NCI-H2227 treated with DMSO at 0.1 percent for 48 hours (cell line): ENCODE measurements around the gene FOXD2.
"Not testable (repeated sequence)": the region's sequence is repeated elsewhere in the genome, so short reads cannot be mapped to it uniquely, and the experiment has no call there.

Experiments used
- DNase-seq: peaks from one replicate; lab custom pipeline; 2025; lab: John Stamatoyannopoulos, UW

The FOXD2 gene

DNA sequence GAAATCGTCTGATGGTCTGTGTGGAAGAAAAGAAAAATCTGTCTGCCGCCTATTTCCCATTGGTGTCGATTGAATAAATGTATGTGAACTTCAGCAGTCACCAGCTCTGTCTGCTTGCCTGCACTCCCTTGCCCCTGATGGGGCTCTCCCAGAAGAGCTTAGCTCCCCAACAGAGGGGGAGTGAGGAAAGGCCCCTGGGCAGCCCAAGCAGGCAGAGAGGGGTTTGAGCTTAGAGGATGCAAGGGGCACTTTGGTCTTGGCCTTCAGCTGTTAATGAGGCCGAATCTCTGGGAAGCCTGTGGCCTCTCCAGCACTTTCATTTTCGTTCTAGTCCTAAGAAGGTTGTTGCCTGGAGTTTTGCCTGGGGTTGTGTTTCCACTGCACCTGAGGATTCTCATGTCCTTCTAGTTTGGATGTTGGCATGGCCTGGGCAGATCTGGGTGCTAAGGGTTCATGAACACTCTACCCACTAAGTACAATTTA is 2.8 kb downstream of the FOXD2 start:
- DNase-seq, result no peak

- no peak for DNase-seq
These were observed 3.7 kb downstream of the FOXD2 start for GRCh38 chr1:47441450-47442106.

- no peak for DNase-seq
These were observed 4.4 kb downstream of the FOXD2 start for GRCh38 chr1:47442202-47442601.

DNA sequence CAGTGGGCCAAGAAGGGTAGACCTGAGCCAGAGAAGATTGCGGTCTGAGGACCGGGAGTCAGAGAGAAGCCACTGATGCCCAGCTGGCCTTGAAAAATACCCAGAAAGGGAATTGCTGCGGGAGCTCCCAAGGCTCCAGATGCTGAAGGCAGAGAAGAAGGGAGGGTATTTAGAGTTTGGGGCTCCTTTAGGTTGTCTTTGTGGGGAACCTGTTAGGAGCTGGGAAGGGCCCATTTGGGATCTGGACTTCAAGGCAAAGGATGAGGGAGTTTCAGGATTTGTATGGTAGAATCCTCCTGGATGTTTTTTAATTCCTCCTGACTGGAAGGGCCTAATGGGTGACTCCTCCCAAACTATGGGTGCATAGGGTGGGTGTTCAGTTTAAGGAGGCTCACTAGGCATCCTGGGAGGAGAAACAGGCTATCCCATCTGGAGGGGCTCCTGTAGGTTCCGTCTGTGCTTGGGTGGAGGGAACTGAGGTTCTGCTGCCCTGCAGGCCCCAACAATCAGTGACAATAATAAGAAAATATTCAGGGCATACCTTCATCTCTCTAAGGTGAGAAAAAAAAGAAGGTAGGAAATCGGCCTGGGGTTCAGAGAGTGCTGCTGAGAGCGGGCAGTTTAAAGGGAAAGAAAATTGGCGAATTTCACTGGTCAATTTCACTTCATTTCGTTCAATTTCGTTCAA is 5.1 kb downstream of the FOXD2 start:
- no peak for DNase-seq

DNA sequence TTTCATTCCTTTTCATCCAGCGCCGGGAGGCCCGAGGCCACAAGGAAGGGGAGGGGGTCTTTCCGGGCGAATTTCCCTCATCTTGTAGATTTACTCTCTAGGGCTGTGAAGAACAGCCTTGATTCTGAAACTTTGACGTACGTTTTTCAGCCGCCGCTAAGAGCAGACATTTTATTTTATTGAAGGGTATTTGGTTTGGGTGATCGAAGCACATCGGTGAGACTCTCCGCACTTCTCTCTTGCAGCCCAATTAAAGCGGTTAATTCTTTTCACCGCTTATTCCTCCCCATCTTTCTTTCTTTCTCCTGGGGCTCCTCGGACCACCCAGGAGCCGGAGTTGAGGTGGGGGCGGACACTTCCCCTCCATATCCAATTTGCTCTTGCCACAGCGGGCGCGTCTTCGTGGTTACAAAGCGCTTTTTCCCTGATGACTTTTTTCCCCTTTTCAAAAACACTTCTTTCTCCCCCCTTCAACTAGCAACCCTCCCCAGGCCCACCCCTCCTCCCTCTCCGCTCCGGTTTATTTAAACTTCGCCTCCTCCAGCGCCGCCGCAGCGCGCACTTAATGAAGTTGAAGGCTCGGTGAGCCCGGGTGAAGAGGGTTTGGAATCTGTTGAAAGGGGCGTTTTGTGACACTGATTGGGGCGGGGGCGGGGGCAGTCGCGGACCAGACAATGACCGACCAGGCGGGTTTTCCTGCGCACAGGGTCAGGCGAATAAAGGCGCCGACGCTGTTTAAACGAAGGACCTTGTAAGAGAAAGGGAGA is 5.9 kb downstream of the FOXD2 start:
- no peak for DNase-seq

DNA sequence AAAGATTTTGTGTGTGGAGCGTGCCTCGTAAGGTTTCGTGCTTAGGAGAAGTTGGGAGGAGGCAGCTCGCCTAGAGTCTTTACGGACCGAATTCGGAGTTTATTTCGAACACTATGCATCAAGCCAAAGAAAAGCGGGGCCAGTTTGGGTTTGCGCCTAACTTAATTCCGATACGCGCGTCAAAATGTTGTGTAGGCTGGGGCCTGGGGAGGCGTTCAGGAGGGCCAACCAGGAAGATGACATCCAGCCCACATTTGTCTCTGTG is 6.4 kb downstream of the FOXD2 start:
- DNase-seq, result no peak

GRCh38 chr1:47444562-47445465 is 7.0 kb downstream of the FOXD2 start:
- DNase-seq, result peak; percentile 42

- no peak for DNase-seq
These were observed 8.1 kb downstream of the FOXD2 start for GRCh38 chr1:47445823-47446550.

GRCh38 chr1:47448462-47449222 is 10.8 kb downstream of the FOXD2 start:
- DNase-seq, result no peak

- DNase-seq, result no peak
These were observed 12.1 kb downstream of the FOXD2 start for GRCh38 chr1:47449822-47450552.

GRCh38 chr1:47450606-47451005 is 12.8 kb downstream of the FOXD2 start:
- no peak for DNase-seq

DNA sequence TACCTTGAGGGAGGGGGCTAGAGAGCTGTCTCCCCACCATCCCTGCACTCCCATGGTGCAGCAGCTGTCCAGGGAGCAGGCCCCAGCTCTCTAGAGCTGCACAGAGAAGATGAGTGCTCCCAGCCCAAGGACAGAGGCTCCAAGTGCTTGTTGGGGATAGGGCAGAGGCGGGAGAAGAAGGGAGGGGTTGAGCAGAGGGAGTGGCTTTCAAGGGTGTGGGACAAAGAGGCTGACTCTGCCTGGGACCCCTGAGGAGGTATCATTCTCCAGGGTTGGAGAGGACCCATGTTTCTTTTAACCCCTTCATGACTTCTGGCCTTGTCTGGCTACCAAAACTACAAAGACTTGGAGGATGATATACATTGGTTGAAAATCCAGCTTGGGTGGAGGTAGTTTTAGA is 14.6 kb downstream of the FOXD2 start:
- DNase-seq, result no peak

- DNase-seq, result not testable (repeated sequence)
These were observed 16.1 kb downstream of the FOXD2 start for GRCh38 chr1:47453910-47454309.

DNA sequence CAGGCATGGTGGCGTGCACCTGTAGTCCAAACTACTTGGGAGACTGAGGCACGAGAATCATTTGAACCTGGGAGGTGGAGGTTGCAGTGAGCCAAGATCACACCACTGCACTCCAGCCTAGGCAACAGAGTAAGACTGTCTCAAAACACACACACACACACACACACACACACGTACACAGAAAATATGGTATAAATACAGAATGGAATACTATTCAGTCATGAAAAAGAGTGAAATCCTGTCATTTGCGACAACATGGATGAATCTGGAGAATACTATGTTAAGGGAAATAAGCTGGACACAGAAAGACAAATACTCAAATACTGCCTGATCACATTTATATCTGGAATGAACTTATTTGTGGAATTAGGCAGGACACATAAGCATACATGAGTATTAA is 18.4 kb downstream of the FOXD2 start:
- no peak for DNase-seq

DNA sequence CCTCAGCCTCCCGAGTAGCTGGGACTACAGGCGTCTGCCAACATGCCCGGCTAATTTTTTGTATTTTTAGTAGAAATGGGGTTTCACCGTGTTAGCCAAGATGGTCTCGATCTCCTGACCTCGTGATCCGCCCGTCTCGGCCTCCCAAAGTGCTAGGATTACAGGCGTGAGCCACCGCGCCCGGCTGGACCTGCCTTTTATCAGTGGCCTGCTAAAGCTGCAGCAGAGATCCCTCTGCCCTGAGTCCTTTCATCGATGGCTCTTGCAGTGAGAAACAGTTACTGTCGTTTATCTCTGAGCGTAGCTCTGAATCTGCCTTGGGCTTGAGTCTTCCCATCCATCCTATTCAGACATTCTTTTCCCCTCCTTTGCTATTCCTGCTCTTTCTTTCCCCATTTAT is 19.7 kb downstream of the FOXD2 start:
- DNase-seq, result not testable (repeated sequence)

- peak; percentile 58 for DNase-seq
These were observed 21.5 kb downstream of the FOXD2 start for GRCh38 chr1:47459253-47459788.

GRCh38 chr1:47460040-47460439 is 22.2 kb downstream of the FOXD2 start:
- no peak for DNase-seq

DNA sequence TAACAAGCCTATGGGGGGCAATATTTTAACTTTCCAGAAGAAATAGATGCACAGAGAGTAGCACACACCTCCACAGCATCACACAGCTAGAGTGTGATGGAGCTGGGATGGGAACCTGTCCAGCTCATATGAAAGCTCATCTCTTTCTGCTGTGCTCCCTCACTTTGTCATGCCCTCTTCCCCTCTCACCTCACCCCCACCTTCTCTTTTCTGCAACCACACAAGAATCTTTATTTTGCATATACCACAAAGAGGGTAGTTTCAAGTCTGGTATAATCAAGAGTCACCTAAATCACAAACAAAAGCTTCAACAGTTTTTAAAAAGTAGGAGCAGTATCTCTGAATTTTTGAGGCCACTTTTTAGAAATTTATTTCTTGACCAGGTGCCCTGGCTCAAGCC is 22.6 kb downstream of the FOXD2 start:
- no peak for DNase-seq

DNA sequence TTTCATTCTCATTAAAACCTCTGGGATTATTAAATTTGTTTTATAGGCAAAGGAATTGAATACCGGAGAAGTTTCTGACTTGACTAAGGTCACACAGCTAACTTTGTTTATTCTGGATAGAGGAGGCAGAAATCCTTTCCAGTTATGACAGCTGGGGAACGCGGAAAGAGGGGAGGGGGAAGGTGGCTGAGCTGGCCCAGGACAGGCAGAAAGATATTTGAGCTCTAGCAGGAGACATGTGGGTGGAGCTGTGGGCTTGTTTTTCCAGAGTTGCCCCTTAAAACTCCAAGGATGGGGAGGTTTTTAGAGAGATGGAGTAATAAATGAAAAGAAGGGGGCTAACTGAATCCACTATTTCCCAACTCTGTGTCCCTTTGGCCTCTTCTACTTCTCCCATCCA is 27.8 kb downstream of the FOXD2 start:
- DNase-seq, result no peak
